HG03039 (cell line): ENCODE measurements around the gene KDM5A.
"Not testable (repeated sequence)": the region's sequence is repeated elsewhere in the genome, so short reads cannot be mapped to it uniquely, and the experiment has no call there.

Source experiments
- ATAC-seq: cut with Tn5 transposase; IDR thresholded peaks from one replicate; pipeline ENCODE4 v1.9.1; 2021; ENCODE audit warnings: mild to moderate bottlenecking, moderate library complexity; ENCODE audit not compliant: unreplicated experiment

Gene KDM5A

DNA sequence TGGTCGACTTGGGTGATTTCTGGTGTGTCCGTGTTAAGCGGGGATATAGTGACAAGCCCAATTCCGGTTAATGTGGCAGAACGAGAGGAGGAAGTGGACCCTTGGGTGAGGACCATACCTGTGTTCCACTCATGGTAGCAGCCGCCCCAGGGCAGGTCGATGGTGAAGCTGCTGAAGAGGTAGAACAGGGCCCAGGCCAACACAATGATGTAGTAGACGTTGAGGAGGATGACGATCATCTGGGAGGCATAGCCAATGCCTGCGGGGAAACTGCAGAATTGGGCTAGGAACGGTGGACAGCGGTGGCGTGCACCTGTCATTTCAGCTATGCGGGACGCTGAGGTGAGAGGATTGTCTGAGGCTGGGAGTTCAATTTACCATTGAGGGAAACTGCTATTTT is 146.6 kb downstream of the KDM5A start:
- ATAC-seq: no peak

- no peak for ATAC-seq
These were observed 147.9 kb downstream of the KDM5A start for GRCh38 chr12:241266-241665.

GRCh38 chr12:240566-240965 is 148.6 kb downstream of the KDM5A start:
- no peak for ATAC-seq

- no peak for ATAC-seq
These were observed 150.3 kb downstream of the KDM5A start for GRCh38 chr12:238736-239398.

DNA sequence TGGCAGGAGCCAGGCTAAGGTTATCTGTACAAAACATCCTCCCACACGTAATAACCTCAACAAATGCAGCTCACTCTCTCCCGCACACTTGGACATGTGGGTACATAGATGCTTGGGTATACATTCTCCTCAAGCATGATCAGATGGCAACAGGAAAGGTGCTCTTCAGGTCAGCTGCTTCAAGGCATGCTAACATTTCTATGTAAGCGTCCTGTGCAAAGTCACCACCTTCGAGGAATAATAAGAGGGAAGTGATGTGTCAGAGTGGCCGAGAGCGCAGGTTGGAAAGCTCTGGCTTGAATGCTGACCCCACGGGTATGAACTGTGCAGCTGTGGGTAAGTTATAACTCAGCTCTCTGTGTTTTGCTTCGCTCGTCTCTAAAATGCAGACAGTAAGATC is 151.0 kb downstream of the KDM5A start:
- ATAC-seq: no peak

DNA sequence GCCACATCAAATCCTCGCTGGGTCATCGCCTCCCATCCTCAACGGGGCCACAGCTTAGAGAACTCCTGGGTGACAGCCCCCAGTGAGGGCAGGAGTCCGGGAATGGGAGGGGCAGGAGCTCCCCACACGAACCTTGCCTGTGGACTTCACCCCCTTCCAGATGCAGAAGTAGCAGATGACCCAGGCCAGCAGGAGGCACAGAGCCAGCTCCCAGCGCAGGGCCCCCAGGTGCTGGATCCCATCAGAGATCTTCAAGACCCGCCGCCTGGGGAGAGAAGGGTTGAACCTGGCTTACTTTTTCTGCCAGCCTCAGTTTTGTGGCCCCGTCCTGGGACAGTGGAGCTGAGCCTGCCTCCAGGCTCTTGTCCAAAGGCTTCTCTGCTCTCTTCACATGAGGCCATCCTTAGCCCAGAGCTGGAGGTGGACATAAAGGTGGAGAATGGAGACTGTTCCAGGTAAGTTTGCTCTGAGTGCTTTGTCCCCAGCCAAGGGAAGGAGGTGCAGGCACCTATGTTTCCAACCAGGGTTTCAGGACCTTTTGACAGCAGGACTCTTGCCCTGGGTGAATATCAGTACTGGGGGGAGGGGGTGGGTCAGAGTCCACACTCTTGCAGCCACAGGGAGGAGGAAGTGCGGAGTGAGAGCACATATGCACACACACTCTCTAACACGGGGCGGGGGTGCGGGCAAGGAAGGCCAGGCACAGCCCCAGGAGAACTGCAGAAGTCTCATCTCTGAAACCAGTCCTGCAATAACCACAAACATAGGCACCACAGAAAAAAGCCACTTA is 151.9 kb downstream of the KDM5A start:
- ATAC-seq: no peak

GRCh38 chr12:236445-236844 is 152.7 kb downstream of the KDM5A start:
- no peak for ATAC-seq

GRCh38 chr12:235967-236366 is 153.2 kb downstream of the KDM5A start:
- ATAC-seq: not testable (repeated sequence)

DNA sequence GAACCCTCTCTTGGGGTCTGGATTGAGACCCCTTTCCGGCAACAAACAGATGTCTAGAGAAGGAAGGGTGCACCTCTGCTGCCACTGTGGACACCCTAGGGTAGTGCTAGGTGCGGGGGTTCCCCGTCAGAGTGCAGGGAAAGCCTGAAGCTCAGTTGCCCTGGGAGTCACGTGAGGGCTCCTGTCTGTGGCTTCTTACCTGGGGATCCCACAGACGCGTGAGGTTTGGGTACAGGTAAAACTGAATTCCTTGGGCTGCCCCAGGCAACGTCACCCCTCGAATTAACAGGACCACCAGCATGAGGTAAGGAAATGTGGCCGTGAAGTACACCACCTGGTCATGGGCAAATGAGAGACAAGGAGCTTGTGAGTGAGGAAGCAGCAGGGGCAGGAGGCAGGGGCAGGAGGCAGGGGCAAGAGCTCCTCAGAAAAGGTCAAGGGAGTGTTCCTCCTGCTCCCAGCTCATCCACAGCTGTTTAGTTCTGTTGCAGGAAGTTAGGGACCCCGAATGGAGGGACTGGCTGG is 154.2 kb downstream of the KDM5A start:
- ATAC-seq: no peak

GRCh38 chr12:234019-234418 is 155.1 kb downstream of the KDM5A start:
- ATAC-seq: no peak

- ATAC-seq: no peak
These were observed 155.5 kb downstream of the KDM5A start for GRCh38 chr12:233615-233968.

DNA sequence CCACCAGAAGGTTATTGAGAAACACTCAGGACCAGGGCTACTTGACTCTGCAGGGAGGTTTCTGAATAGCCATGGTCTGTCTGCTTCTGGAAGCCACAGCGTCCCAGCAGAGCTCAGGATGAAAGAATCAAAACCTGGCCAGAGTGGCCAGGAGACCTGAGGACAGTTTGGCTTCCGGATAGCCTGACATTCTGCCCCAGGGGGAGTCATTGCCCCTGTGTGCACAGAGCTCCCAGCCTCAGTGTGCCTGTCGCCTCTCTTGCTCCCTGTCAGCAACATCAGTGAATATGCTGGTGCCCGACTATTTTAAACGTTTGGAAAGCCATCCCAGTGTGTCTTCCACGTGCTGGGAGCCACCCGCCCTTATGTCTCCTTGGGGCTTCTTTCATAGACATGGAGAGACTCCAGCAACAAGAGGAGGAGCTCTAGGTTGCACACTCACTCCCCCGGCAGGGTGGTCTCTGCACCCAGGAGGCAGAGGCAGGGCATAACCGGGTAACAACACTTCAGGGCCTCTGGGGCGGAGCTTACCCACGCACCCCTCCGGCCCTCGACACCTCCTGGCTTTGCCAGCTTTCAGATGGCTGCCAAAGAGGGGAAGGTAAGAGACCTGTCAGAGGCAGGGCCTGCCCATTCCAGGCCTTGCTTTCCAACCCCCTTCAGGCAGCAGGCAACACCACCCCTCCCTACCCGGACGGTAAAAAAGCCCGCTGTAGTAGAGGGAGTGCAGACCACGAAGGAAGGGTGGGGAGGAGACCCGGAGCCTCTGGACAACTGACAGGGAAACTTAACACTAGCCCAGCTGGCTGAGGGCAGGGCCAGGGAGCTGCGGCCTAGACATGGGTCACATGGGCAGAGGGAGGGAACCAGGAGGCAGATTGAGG is 156.1 kb downstream of the KDM5A start:
- no peak for ATAC-seq

DNA sequence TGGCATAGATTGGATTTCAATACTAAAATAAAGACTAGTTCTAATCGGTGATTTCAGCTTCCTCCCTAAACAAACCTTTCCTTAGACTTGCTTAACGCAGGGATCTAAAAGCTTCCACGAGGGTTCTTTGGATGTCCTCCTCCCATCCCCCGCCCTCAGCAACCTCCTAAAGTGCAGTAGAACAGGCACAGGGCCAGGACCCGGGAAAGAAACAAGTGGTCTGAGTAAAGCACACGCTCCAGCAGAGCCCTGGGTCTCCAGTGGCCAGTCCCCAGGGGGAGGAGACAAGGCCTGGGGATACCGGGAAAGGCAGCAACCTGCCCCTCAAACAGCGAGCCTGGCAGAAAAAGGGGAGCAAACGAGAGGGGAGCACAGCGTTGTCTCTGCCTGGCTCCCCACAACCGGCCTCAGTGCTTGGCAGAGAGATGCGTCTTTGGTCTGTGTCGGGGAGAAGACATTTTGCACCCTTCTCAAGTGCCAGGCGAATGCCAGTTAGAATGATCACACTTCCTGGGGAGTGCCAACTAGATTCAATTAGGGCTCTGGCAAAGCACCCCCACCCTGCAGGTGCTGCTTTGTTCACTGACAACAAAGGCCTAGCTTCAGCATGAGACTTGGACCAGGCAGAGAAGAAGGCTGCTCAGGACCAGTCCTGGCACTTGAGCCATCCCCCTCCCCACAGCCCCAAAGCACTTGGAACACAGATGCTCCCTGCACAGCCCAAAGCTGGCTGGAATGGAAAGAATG is 158.0 kb downstream of the KDM5A start:
- ATAC-seq: no peak
